IMR-90 (cell line): ENCODE measurements around the gene KCNJ6. TPM values are rescaled to one million over a fixed set of nuclear protein-coding genes. Genes with fewer than 3 reads are reported as not detected.

Experiments used
- ATAC-seq: fragments of 200-7000 bp; cut with Tn5 transposase; 2 replicates; pipeline ENCODE4 v1.9.1; 2020; ENCODE audit warnings: low read depth, mild to moderate bottlenecking, moderate library complexity
- BruUV-seq: library from RNA; stranded (reverse); fragments of 400-500 nt; replicated peaks from 2 replicates; lab custom pipeline; 2021; lab: Mats Ljungman, UMichigan
- CTCF ChIA-PET: fragments of 300-600 bp; formaldehyde crosslinking; extraction: SDS; loops from one replicate; lab custom pipeline; 2021; ENCODE audit warnings: antibody characterized with exemption; lab: Yijun Ruan, JAX
- POLR2A ChIA-PET: fragments of 300-600 bp; sonication (Branson Sonifier 250); formaldehyde crosslinking; loops from one replicate; lab custom pipeline; 2022; ENCODE audit warnings: antibody characterized with exemption; ENCODE audit not compliant: unreplicated experiment; lab: Charles Lee
- DNase-seq: peaks from one replicate; pipeline ENCODE4 v3.0.0; 2013
- H2AFZ ChIP-seq: replicated peaks from 2 replicates; pipeline ENCODE3; 2013; ENCODE audit warnings: low read length, mild to moderate bottlenecking; ENCODE audit not compliant: poor library complexity
- H2AK5ac ChIP-seq: 2 replicates; pipeline ENCODE4 v1.6.1; 2013; ENCODE audit warnings: low read depth, low read length, inconsistent platforms
- H2AK9ac ChIP-seq: replicated peaks from 2 replicates; pipeline ENCODE3; 2013; ENCODE audit warnings: mild to moderate bottlenecking, low read depth, low read length, moderate library complexity; ENCODE audit not compliant: poor library complexity
- H2BK120ac ChIP-seq: 2 replicates; pipeline ENCODE4 v1.6.1; 2013; ENCODE audit warnings: low read depth, low read length, inconsistent platforms
- H2BK15ac ChIP-seq: 3 replicates; pipeline ENCODE4 v1.6.1; 2013; ENCODE audit warnings: low read depth, low read length, inconsistent platforms
- H2BK20ac ChIP-seq: 2 replicates; pipeline ENCODE4 v1.6.1; 2013; ENCODE audit warnings: low read depth, mild to moderate bottlenecking, inconsistent platforms, low read length, moderate library complexity
- H2BK5ac ChIP-seq: 2 replicates; pipeline ENCODE4 v1.6.1; 2013; ENCODE audit warnings: mild to moderate bottlenecking, low read depth, low read length, inconsistent platforms; ENCODE audit not compliant: poor library complexity, severe bottlenecking
- H3K14ac ChIP-seq: replicated peaks from 2 replicates; pipeline ENCODE4 v1.6.1; 2013; ENCODE audit warnings: low read depth, low read length, inconsistent platforms
- H3K18ac ChIP-seq: 2 replicates; pipeline ENCODE4 v1.6.1; 2013; ENCODE audit warnings: low read depth, low read length, control low read depth
- H3K23ac ChIP-seq: 2 replicates; pipeline ENCODE4 v1.6.1; 2013; ENCODE audit warnings: low read depth, low read length, inconsistent platforms
- H3K27ac ChIP-seq: 2 replicates; pipeline ENCODE4 v1.5.1; 2013; ENCODE audit warnings: mild to moderate bottlenecking, control low read depth, low read length; ENCODE audit not compliant: insufficient read depth
- H3K27me3 ChIP-seq: 2 replicates; pipeline ENCODE4 v1.6.1; 2013; ENCODE audit warnings: low read length; ENCODE audit not compliant: control insufficient read depth, insufficient read depth
- H3K36me3 ChIP-seq: 2 replicates; pipeline ENCODE4 v1.6.1; 2013; ENCODE audit warnings: low read length, mixed read lengths; ENCODE audit not compliant: control insufficient read depth, insufficient read depth
- H3K4ac ChIP-seq: 2 replicates; pipeline ENCODE4 v1.6.1; 2013; ENCODE audit warnings: low read depth, low read length, inconsistent platforms
- H3K4me1 ChIP-seq: 2 replicates; pipeline ENCODE4 v1.6.1; 2013; ENCODE audit warnings: low read length, mixed read lengths; ENCODE audit not compliant: control insufficient read depth, insufficient read depth
- H3K4me2 ChIP-seq: 2 replicates; pipeline ENCODE4 v1.6.1; 2013; ENCODE audit warnings: low read depth, mild to moderate bottlenecking, control low read depth, low read length, moderate library complexity
- H3K4me3 ChIP-seq: 2 replicates; pipeline ENCODE4 v1.5.1; 2013; ENCODE audit warnings: low read depth, mild to moderate bottlenecking, control low read depth, low read length, moderate library complexity; ENCODE audit not compliant: insufficient read depth
- H3K56ac ChIP-seq: 2 replicates; pipeline ENCODE4 v1.6.1; 2013; ENCODE audit warnings: low read length, inconsistent platforms; ENCODE audit not compliant: insufficient read depth; ENCODE audit errors: extremely low read depth
- H3K79me1 ChIP-seq, 2 experiments: 2 replicates each; pipeline ENCODE4 v1.6.1; 2013; ENCODE audit warnings: low read length in 2 of 2, inconsistent platforms in 1 of 2, low read depth in 1 of 2
- H3K9ac ChIP-seq: 2 replicates; pipeline ENCODE4 v1.6.1; 2013; ENCODE audit warnings: low read depth, low read length, control low read depth
- H3K9me1 ChIP-seq: 2 replicates; pipeline ENCODE4 v1.6.1; 2013; ENCODE audit warnings: low read length, inconsistent platforms; ENCODE audit not compliant: insufficient read depth
- H3K9me3 ChIP-seq: 2 replicates; pipeline ENCODE4 v1.6.1; 2013; ENCODE audit warnings: low read length; ENCODE audit not compliant: control insufficient read depth, insufficient read depth
- H4K20me1 ChIP-seq: 2 replicates; pipeline ENCODE4 v1.6.1; 2013; ENCODE audit warnings: low read length, inconsistent platforms; ENCODE audit not compliant: insufficient read depth
- H4K5ac ChIP-seq: 2 replicates; pipeline ENCODE4 v1.6.1; 2013; ENCODE audit warnings: mild to moderate bottlenecking, low read depth, low read length, control low read depth
- H4K8ac ChIP-seq, 2 experiments: 2 replicates each; pipeline ENCODE4 v1.6.1; 2013; ENCODE audit warnings: low read depth in 2 of 2, low read length in 2 of 2, control low read depth in 1 of 2, inconsistent platforms in 1 of 2
- H4K91ac ChIP-seq: 2 replicates; pipeline ENCODE4 v1.6.1; 2013; ENCODE audit warnings: low read depth, low read length, inconsistent platforms; ENCODE audit not compliant: insufficient read depth
- CEBPB ChIP-seq: IDR thresholded peaks from 2 replicates; pipeline ENCODE4 v1.6.1; 2012; ENCODE audit warnings: low read depth, low read length, improper control_type of control experiment
- FOS ChIP-seq: fragments of 150-350 bp; IDR thresholded peaks from 2 replicates; pipeline ENCODE4 v1.6.1; 2016; ENCODE audit warnings: low read depth, low read length
- MAFK ChIP-seq: IDR thresholded peaks from 2 replicates; pipeline ENCODE4 v1.6.1; 2012; ENCODE audit warnings: low read depth, low read length, improper control_type of control experiment
- MAZ ChIP-seq: IDR thresholded peaks from 2 replicates; pipeline ENCODE4 v1.6.1; 2012; ENCODE audit warnings: low read depth, mild to moderate bottlenecking, low read length, improper control_type of control experiment, moderate library complexity, borderline replicate concordance
- MXI1 ChIP-seq: IDR thresholded peaks from 2 replicates; pipeline ENCODE4 v1.6.1; 2012; ENCODE audit warnings: low read depth, mild to moderate bottlenecking, low read length, moderate library complexity, borderline replicate concordance
- NFE2L2 ChIP-seq: fragments of 150-350 bp; IDR thresholded peaks from 2 replicates; pipeline ENCODE4 v1.6.1; 2016; ENCODE audit warnings: low read depth, mild to moderate bottlenecking, low read length
- RAD21 ChIP-seq: IDR thresholded peaks from 2 replicates; pipeline ENCODE4 v1.6.1; 2012; ENCODE audit warnings: low read length, improper control_type of control experiment
- RCOR1 ChIP-seq: IDR thresholded peaks from 2 replicates; pipeline ENCODE4 v1.6.1; 2012; ENCODE audit warnings: mild to moderate bottlenecking, low read length, improper control_type of control experiment; ENCODE audit not compliant: insufficient replicate concordance
- RFX5 ChIP-seq: IDR thresholded peaks from 2 replicates; pipeline ENCODE4 v1.8.0; 2012; ENCODE audit warnings: low read depth, mild to moderate bottlenecking, low read length, moderate library complexity
- SMC3 ChIP-seq: fragments of 150-350 bp; IDR thresholded peaks from 2 replicates; pipeline ENCODE4 v1.6.1; 2016; ENCODE audit warnings: low read depth, mild to moderate bottlenecking, antibody characterized with exemption, low read length, moderate library complexity
- USF2 ChIP-seq: fragments of 150-350 bp; IDR thresholded peaks from 2 replicates; pipeline ENCODE4 v1.6.1; 2017; ENCODE audit warnings: mild to moderate bottlenecking, antibody characterized with exemption, low read length, low read depth
- WGBS, 2 experiments: methylation state at CpG; one replicate each; pipeline versions ENCODE4 v1.1.5 to v1.1.7; 2013; ENCODE audit warnings: missing lambda C conversion rate in 2 of 2; ENCODE audit not compliant: insufficient read length in 1 of 2; ENCODE audit errors: extremely low coverage in 2 of 2; 5-methylcytosine and 5-hydroxymethylcytosine counted together
- dilution Hi-C: fragments of 300-500 bp; cut with HindIII; formaldehyde crosslinking; loops from one replicate; pipeline ENCODE4 v1.14.3; 2018; ENCODE audit warnings: low sequenced_read_pairs; ENCODE audit not compliant: unreplicated experiment
- in situ Hi-C: fragments of 300-500 bp; cut with MboI; formaldehyde crosslinking; loops from 3 replicates; pipeline ENCODE4 v1.14.3; 2019; ENCODE audit warnings: low sequenced_read_pairs, inconsistent platforms, mixed read lengths
- intact Hi-C: fragments of 100-400 bp; cut with micrococcal nuclease; formaldehyde crosslinking; loops from 2 replicates; pipeline ENCODE4 v1.10.0; 2022
- polyA plus RNA-seq, 3 experiments: library from polyadenylated mRNA; depleted of rRNA; stranded (reverse); fragments of >200 nt; gene quantifications; 2 replicates each; pipeline ENCODE4 v1.2.3, GENCODE V29; 2012; ENCODE audit warnings: low replicate concordance in 1 of 3
- total RNA-seq: library from RNA; depleted of rRNA; stranded (reverse); fragments of >200 nt; gene quantifications from 2 replicates; pipeline ENCODE4 v1.2.3, GENCODE V29; 2012
- TF ChIP-seq, protein P1 (sequence below): fragments of 150-350 bp; IDR thresholded peaks from 2 replicates; pipeline ENCODE4 v1.6.1; 2016; ENCODE audit warnings: low read depth, mild to moderate bottlenecking, low read length, moderate library complexity, borderline replicate concordance
- TF ChIP-seq, protein P2 (sequence below): conservative IDR thresholded peaks from 2 replicates; pipeline ENCODE4 v1.5.1; 2012; ENCODE audit warnings: mild to moderate bottlenecking, low read depth, low read length, improper control_type of control experiment

The KCNJ6 gene
- total and polyA plus RNA-seq, 2 of the 4 experiments (the other 2 are of a cell fraction) = under 0.01 to 0.02 TPM

- peaks cover 6% of the 10 kb centered on the region for H3K27me3 ChIP-seq
- peak overlapping the region; percentile 22; the same call in 1 of the 2 replicates for H3K4ac ChIP-seq
- peak overlapping the region; percentile 53; the same call in 1 of the 3 replicates for H2BK15ac ChIP-seq
- H4K5ac ChIP-seq = no peak overlapping the region
- no peaks in the 10 kb centered on the region for H3K36me3 ChIP-seq
- 0 out of 2 replicates have a peak, but pooled peaks cover under 1% of the 10 kb centered on the region for H3K9me1 ChIP-seq
- H3K14ac ChIP-seq = no peak overlapping the region
- ATAC-seq (no peak), DNase-seq (no peak)
- no peak overlapping the region for H4K8ac ChIP-seq
- no peak overlapping the region for H2AFZ ChIP-seq
- dilution Hi-C loops = no loop called here
- H3K18ac ChIP-seq = no peak overlapping the region
- no peak overlapping the region for H2BK20ac ChIP-seq
- no peak overlapping the region for H3K9ac ChIP-seq
- 0 out of 2 replicates have a peak overlapping the region, but pooled peaks have one; percentile 7 for H4K91ac ChIP-seq
- no peak overlapping the region for H2AK9ac ChIP-seq
- in situ Hi-C loops = no loop called here
- peaks cover 4% of the 10 kb centered on the region for H3K9me3 ChIP-seq
- H3K4me3 ChIP-seq = no peak overlapping the region
- no TSS peak for BruUV-seq
- no peak overlapping the region for H3K56ac ChIP-seq
- no peaks in the 10 kb centered on the region for H3K79me1 ChIP-seq
- H3K4me2 ChIP-seq = no peak overlapping the region
- peaks cover 7% of the 10 kb centered on the region for H3K4me1 ChIP-seq
- H2BK120ac ChIP-seq = no peak overlapping the region
- no peaks in the 10 kb centered on the region for H4K20me1 ChIP-seq
- 80% methylated on average over 2 of the region's 15 CpGs; no CpG with 5 or more reads in 1 of the 2 experiments for WGBS, 2 experiments
- no peak overlapping the region for H2BK5ac ChIP-seq
- H3K27ac ChIP-seq = no peak overlapping the region
- intact Hi-C loops = no loop called here
- no peak overlapping the region; the same call in 1 of the 2 replicates for H2AK5ac ChIP-seq
- POLR2A ChIA-PET = no interaction called here
- no peak overlapping the region for H3K23ac ChIP-seq
- CTCF ChIA-PET = no interaction called here
- no peak for TF ChIP-seq FOS
- no peak for TF ChIP-seq MAFK
- no peak for TF ChIP-seq RAD21
- no peak for TF ChIP-seq MAZ
- TF ChIP-seq USF2 = no peak
- TF ChIP-seq RFX5 = no peak
- TF ChIP-seq SMC3 = no peak
- TF ChIP-seq CEBPB = no peak
- no peak for TF ChIP-seq RCOR1
- TF ChIP-seq, protein P1, sequence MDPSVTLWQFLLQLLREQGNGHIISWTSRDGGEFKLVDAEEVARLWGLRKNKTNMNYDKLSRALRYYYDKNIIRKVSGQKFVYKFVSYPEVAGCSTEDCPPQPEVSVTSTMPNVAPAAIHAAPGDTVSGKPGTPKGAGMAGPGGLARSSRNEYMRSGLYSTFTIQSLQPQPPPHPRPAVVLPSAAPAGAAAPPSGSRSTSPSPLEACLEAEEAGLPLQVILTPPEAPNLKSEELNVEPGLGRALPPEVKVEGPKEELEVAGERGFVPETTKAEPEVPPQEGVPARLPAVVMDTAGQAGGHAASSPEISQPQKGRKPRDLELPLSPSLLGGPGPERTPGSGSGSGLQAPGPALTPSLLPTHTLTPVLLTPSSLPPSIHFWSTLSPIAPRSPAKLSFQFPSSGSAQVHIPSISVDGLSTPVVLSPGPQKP = no peak
- TF ChIP-seq, protein P2, sequence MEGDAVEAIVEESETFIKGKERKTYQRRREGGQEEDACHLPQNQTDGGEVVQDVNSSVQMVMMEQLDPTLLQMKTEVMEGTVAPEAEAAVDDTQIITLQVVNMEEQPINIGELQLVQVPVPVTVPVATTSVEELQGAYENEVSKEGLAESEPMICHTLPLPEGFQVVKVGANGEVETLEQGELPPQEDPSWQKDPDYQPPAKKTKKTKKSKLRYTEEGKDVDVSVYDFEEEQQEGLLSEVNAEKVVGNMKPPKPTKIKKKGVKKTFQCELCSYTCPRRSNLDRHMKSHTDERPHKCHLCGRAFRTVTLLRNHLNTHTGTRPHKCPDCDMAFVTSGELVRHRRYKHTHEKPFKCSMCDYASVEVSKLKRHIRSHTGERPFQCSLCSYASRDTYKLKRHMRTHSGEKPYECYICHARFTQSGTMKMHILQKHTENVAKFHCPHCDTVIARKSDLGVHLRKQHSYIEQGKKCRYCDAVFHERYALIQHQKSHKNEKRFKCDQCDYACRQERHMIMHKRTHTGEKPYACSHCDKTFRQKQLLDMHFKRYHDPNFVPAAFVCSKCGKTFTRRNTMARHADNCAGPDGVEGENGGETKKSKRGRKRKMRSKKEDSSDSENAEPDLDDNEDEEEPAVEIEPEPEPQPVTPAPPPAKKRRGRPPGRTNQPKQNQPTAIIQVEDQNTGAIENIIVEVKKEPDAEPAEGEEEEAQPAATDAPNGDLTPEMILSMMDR = no peak
- no peak for TF ChIP-seq NFE2L2
- TF ChIP-seq MXI1 = no peak
Measured at GRCh38 chr21:37780991-37781983, 135.0 kb downstream of the KCNJ6 start.
